Dermis microvascular lymphatic vessel endothelial cell (primary cell): ENCODE data around the gene ILF2. TPM values are rescaled to one million over a fixed set of nuclear protein-coding genes. Genes with fewer than 3 reads are reported as not detected.
"Not testable (repeated sequence)": the region's sequence is repeated elsewhere in the genome, so short reads cannot be mapped to it uniquely, and the experiment has no call there.

Experiments used
- DNase-seq, 2 donors: peaks; one replicate each; pipeline versions ENCODE4 v3.0.0 to v3.0.0-alpha.2; 2010; ENCODE audit warnings: low read depth in 2 of 2
- total RNA-seq: library from RNA; depleted of rRNA; stranded (reverse); fragments of >200 nt; gene quantifications from 2 replicates; pipeline ENCODE4 v1.2.1, GENCODE V29; 2014

ILF2 gene
- total RNA-seq, 1 donor from 2014 or later = 206 TPM

DNA sequence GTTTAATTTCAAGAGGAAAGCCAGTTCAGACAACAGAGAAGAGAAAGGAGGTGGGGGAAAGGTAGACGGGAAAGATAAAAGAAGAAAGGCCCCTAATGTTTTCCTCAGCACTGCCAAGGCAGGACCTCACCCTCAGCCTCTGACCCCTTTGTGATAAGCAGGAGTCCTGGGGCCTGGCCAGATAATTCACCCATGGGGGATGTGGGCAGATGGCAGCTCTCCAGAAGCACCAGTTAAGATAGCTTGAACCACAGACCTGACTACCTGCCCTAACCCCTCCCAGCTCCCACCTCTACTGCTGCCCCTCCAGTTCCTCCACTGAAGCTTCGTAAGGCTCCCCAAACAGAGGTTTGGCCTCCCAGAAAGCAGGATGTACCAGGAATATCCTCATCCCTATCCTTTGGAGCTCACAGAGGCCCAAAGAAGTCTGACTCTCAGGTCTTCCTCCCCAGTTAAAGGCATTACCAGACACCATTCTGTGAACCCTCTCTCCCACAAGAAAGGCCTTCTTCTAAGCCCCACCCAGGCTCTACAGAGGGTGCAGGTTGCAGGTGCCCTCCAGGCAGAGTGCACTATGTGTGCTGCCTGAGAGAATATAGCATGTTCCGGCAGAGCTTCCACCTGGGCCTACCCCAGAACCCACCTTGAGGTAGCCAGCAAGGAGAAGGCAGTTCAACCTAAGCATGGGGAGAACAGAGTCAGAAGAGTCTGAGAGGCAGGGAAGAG, 21.5 kb downstream of the ILF2 start:
- no peak for DNase-seq

DNA sequence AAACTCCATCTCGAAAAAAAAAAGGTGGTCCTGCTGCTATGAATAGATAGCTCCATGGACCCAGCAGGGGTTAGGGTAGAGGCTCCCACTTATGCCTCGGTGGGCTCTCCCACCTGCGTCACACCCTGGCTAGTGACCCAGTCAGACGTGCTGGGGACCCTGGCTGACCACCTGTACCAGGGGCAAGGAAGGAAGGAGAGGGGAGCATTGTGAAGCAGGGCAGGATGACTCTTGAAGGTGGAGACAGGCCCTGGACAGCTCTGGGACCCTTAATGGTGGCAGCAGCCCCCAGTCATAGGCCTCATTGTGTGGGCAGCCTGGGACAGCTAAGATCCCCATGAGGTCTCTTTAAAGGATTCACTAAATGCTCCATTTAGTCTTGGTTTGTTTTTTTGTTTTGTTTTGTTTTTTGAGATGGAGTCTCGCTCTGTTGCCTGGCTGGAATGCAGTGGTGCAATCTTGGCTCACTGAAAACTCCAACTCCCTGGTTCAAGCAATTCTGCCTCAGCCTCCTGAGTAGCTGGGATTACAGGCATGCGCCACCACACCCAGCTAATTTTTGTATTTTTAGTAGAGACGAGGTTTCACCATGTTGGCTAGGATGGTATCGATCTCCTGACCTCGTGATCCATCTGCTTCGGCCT, 22.7 kb downstream of the ILF2 start:
- no peak for DNase-seq

DNA sequence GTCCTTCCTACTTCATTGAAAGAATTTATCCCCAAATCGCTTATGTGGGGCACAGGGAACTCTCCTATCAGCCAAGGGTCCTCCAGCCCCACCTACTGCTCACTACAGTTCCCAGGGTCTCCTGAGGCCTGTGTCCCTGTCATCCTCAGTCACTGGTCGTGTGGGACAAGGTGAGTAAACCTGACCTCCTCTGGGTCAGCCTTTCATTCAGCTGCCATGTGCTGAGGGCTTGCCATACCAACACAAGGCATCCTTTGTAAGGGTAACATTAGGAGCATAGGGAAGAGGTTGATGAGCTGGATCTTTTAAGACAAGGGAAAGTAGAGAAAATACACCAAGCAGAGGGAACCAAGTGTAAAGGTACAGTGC, 23.5 kb downstream of the ILF2 start:
- no peak for DNase-seq

DNA sequence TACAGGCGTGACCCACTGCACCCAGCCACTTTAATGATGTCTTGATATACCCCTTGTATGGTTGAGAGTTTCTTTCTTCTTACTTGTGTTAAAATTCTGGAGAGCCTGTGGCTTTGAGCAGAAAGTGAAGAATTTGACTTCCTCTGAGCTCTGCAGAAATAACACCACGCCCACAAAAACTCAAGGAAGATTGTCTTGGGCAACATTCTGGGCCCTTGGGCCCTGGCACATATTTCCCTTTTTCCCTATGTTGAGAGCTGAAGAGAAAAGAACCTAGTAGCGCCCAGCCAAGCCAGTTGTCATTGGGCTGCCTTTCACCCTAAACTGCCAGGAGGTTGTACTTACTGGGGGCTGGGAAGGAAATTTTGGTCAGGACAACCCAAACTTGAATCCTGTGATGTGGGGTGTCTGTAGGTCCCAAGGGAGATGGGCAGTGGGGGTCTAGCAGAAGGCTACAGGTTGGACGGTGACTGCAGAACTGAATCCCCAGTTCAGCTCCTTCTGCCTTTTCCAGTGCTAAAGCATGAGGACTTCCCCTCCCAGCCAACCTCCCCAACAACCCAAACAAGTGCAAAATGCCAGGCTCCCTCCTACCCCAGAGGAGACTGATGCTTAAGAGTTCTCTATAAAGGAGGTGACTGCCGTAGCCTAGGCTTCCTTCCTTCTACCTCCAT, 24.0 kb downstream of the ILF2 start:
- DNase-seq = no peak

DNA sequence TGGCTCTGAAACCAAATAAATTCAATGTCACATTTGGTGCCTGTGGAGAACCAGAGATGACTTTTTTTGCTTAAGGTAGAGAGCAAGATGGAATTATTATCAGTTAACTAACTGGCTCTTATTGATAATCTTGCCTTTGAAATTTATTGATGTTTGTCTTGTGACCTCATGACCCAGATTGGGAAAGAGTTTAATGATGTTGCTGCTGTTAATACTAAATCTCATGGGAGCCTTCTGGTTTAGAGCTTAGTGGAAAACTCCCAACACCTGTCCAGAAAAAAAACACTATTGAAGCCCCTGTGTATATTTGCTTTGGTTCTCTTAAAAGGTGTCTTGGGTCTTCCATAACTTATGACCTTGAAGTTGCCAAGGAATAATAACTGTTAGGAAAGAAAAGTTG, 27.0 kb downstream of the ILF2 start:
- no peak for DNase-seq

DNA sequence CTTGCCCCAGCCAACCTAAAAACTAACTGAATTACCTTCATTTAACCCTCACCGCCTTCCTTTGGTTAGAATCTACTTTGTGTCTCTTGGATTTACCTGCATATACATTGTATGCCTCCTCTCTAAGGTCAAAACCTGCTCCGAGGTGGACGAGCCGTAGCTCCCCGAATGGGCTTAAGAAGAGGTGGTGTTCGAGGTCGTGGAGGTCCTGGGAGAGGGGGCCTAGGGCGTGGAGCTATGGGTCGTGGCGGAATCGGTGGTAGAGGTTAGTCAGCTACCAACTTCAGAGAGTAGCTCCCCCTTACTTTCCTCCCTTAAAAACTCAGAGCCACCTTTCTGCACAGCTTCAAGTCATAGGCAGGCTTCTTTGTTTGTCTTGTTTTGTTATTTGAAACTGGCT, 27.7 kb downstream of the ILF2 start:
- DNase-seq = no peak

DNA sequence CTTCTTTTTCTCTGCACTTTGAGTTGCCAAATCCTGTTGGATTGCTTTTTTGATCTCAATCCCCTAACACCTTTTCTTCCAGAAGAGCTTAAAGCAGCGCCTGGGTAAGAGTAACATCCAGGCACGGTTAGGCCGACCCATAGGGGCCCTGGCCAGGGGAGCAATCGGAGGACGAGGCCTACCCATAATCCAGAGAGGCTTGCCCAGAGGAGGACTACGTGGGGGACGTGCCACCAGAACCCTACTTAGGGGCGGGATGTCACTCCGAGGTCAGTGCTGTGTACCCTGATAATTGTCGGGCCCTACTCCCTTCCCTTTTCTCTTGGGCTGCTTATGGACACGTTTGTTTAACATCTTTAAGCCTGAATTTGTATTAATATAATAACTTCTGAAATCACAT, 28.6 kb downstream of the ILF2 start:
- DNase-seq = no peak

DNA sequence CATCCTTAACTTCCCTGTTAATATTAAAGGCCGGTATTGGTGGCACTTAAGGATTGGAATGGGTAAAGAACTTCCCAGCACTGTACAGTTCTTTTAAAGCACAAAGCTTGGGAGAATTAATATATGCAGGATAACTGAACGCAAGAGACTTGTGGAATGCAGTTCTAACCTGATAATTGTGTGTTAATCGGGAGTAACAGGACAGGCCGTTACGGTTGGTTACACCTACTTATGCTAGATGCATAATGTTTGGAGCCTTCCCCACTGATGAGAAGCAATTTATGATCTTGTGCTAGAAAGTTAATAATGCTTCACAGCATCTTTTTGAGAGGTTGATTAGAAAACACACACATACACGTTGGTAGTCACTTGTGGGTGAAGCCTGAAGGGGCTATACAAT, 29.9 kb downstream of the ILF2 start:
- DNase-seq = no peak

DNA sequence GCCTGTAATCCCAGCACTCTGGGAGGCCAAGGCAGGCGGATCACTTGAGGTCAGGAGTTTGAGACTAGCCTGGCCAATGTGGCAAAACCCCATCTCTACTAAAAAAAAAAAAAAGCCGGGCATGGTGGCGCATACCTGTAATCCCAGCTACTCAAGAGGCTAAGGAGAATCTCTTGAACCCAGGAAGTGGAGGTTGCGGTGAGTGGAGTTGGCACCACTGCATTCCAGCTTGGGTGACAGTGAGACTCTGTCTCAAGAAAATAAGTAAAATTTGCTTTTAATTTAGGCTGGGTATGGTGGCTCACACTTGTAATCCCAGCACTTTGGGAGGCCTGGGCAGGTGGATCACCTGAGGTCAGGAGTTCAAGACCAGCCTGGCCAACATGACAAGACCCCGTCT, 30.6 kb downstream of the ILF2 start:
- DNase-seq = not testable (repeated sequence)

DNA sequence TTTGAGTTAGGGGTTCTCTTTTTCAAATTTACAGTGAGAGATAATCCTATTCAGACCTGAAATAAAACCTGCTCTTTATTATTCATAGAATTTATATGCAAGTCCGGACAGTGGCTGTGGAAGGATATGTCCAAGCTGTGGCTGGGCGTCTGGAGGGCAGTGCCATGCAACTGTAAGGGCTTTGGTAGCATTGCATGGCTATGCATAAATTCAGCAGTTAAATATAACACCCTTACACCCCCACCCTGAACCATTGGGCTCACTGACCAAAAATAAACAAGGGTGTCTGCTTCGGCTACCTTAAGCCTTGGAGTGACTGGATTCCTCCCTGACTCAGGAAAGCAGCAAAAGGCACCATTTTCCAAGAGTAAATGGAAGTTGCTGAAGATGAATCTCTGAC, 31.5 kb downstream of the ILF2 start:
- no peak for DNase-seq

DNA sequence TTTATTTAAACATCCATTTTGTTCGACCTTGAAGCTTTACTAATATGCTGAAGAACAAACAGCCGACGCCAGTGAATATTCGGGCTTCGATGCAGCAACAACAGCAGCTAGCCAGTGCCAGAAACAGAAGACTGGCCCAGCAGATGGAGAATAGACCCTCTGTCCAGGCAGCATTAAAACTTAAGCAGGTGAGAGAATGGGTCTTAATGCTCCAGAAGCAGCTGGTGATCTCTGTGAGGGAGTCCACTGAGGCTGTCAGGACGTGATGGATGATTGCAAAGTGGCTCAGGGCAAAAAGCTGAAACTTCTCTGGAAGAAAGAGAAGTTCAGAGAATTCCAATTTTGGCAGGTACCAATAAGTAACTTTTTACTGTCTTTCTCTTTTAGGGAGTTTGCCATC, 32.5 kb downstream of the ILF2 start:
- no peak for DNase-seq

DNA sequence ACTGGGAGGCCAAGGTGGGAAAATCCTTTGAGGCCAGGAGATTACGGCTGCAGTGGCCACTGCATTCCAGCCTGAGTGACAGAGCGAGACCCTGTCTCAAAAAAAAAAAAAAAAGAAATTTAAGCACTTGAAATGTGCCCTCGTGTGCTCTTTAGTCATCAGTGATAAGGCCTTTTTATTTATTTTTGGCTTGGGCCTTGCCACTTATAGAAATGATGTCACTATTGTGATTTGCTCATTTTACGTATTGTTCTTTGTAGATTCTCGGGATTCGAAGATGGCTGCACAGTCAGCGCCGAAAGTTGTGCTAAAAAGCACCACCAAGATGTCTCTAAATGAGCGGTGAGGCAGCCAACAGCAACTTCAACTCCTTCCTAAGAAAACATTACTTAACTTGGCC, 34.5 kb downstream of the ILF2 start:
- no peak for DNase-seq

DNA sequence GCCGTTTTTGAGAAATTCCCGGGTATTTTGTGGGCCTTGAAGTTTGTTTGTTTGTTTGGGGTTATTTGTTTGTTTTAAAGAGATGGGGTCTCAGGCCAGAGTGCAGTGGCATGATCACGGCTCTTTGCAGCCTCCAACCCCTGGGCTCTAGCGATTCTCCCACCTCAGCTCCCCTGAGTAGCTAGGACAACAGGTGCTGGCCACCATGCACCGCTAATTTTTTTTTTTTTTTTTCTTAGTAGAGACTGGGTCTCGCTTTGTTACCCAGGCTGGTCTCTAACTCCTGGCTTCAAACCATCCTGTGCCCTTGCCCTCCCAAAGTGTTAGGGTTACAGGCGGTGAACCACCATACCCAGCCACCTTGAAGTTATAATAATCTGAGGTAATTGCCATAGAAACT, 34.9 kb downstream of the ILF2 start:
- no peak for DNase-seq

DNA sequence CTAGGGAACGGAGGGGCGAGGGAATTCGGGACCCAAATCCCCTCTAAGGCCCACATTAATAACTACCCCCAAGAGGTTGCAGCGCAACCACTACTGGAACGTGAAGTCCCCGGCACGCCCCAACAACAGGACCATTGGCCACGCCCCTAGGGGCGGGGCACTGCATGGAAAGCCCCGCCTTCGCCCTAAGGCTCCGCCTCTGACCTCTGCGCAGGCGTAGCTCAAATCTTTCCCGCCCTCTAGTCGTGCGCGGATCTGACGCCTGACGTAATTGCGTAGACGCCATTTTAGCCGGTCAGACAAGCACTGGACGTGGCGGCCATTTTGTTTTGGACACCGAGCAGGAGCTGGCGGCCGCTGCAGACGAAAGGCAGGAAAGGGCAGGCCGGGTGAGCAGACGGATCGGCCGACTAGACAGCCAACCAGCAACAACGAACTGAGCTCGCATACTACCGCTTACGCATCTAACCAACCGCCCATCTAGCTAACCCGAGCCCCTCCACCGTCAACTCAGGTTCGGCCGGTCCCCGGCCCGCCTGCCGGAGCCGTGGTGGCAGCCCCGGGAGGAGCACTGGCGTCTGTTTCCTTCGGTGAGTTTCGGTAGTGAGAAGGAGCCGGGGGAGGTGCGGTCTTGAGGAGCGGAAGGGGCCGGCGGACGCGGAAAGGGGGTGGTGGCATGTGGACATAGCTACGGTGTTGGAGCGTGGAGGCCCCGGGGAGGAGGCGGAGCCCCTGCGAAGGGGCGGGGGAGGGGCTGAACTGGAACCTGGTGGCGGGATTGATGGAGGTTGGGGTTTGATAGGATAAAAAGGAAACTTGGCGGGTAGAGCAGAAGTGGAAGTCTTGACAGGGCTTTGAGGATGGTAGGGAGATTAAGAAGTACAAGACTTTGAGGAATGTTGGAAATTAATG, 36.8 kb downstream of the ILF2 start, which contains the start of gene CHTOP:
CHTOP (plus strand) TSS at position 313 of the 912 bp plus-strand sequence. CDS start 2,523 bp downstream, outside the sequence.
- peak; percentile 99 for DNase-seq

DNA sequence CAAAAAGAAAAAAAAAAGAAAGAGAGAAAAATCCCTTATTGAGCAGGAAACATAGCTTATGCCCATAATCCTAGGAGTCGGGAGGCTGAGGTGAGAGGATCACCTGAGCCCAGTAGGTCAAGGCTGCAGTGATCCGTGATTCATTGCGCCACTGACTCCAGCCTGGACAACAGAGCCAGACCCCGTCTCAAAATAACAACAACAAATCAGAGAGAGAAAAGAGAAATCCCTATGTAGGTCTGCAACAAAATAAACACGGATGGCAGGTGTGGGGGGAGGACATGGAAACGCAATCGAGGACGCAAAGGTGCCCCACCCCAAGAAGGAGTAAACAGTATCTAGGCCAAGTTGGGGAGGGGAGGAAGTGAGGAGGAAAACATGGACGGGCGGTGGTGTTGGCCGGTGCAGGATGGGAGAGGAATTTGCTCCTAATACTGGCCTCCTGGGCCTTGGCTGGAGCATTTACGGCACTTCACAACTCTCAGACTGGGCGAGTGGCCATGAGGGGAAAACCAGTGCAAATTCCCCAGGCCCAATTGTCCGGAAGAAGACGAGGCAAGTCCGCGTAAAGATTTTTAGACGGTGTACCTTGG, 37.5 kb downstream of the ILF2 start:
- no peak for DNase-seq

DNA sequence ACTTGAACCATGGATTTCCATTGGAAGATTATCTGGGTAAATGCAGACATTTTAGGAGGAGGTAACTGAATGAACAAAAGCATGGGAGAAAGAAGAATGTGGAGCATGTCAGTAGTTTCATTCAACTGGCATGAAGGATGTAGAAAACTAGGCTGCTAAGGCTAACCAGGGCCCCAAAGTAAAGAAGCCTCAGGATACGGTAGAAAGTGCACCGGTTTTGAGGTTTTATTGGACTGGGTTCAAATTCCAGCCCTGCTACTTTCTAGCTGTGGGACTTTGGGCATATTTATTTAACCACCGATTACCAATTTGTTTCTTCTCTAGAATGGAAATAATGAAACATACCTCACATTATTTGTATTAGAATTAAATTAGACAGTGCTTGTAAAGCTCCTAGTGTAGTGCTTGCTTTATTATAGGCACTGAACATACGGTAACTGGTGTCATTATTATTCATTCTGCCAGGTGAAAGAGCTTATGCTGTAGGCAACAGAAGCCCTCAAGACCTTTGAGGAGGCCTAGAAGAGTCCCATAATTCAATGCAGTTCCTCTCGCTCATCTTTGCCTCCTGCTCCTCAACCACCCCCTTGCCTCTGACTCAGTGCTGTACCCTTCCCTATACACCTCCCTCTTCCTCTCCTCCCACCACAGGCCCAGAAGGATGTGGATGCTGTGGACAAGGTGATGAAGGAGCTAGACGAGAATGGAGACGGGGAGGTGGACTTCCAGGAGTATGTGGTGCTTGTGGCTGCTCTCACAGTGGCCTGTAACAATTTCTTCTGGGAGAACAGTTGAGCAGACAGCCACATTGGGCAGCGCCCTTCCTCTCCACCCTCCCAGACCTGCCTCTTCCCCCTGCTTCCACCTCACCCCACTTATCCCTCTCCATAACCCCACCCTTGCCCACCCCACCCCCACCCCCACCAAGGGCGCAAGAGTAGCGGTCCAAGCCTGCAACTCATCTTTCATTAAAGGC, 39.5 kb downstream of the ILF2 start:
- no peak for DNase-seq

DNA sequence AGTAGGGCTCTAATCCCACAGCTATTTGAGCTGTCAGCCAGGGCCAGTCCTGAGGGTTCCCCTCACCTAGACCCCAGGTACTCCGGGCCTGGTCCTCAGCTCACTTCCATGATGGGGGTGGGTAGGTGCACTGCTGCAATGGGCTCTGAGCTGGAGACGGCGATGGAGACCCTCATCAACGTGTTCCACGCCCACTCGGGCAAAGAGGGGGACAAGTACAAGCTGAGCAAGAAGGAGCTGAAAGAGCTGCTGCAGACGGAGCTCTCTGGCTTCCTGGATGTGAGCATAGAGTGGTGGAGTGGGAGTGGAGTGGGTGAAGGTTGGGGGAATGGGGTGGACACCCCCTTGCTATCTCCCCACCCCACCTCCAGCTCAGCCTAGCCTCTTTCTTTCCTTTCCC, 40.4 kb downstream of the ILF2 start:
- DNase-seq = no peak

DNA sequence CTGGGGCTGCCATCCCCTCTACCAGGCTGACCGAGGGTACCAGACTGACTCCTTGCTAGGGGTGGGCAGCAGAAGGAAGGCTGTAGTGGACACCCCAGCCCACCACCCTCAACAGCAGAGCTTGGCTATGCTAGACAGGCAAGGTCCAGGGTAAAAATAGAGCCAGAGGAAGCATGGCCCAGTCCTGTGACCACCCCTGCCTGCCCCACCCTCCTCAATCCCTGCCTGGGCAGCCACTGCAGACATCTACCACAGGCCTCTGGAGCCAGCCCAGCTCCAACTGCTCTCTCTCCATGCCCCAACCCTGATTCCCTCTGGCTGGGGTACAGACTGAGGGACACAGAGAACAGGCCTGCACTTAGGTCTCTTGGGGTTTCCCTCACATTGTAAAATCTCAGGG, 40.8 kb downstream of the ILF2 start:
- no peak for DNase-seq

DNA sequence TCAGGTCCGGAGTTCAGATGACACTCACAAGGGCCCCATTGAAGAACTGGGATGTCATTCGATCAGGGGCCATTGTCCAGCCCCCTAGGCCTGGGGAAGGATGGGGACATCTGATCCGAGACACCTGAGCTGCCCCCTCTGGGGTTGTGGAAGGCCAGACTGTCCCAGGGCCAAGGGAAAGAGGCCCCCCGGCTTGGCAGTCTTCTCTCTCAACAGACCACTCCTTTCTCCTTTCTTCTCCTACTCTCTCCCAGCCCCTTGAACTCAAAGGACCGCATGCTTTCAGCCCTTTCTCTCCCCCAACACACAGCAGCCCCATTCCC, 41.5 kb downstream of the ILF2 start:
- no peak for DNase-seq

DNA sequence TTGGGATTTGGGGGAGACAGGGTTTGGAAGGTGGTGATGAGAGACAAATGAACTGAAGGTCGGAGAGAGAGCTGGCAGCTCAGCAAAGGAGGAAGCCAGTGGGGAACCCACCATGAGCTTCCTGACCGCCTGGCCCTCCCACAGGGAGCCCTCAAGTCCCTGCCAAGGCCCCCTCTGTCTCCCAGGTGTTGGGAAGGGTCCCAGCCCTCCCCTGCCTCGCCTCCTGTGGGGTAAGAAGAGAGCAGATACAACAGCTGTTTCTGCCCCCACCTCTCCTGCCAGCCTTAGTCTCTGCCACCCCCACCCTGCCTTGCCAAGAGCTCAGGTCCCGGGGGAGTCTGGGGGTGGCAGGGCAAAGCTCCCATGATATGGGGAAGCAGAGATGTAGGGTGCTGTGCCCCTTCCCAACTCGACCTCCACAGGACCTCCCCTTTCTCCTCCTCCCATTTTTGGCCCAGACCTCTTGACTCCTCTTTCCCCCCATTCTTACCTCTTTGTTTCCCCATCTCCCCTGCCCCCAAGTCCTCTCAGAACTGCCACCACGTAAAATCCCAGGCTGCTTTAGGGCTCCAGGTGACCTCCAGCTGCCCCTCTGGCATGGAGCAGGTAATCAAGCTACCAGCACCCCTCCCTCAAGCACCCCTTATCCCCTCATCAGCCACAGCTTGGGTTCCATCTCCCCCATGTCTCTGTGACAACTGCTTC, 42.0 kb downstream of the ILF2 start:
- no peak for DNase-seq
